ENCODE results near the gene RHOA.
A peak's percentile ranks its signal among the peaks of the same experiment; 100 is the strongest.

RHOA gene

GRCh38 chr3:49411968-49412631 lies at the start of gene RHOA, which contains the start of gene TCTA:
Gene RHOA (minus strand): TSS chr3:49411976. CDS start chr3:49375589, 36,387 bp downstream.
Gene TCTA (plus strand): TSS chr3:49412423. CDS start chr3:49412427, 4 bp downstream.
- DNase-seq: peak; percentile 98

- no peak for DNase-seq
These were observed 49.2 kb upstream of the RHOA start for GRCh38 chr3:49460956-49461355.

GRCh38 chr3:49460188-49460890 lies 48.6 kb upstream of the RHOA start:
- no peak for DNase-seq

GRCh38 chr3:49456466-49456865 lies 44.7 kb upstream of the RHOA start:
- DNase-seq: no peak

GRCh38 chr3:49454898-49455681 lies 43.3 kb upstream of the RHOA start:
- no peak for DNase-seq

- no peak for DNase-seq
These were observed 42.7 kb upstream of the RHOA start for GRCh38 chr3:49454458-49454857.

GRCh38 chr3:49453621-49454020 lies 41.8 kb upstream of the RHOA start:
- DNase-seq: no peak

GRCh38 chr3:49445391-49445790 lies 33.6 kb upstream of the RHOA start:
- DNase-seq: no peak

GRCh38 chr3:49434731-49435130 lies 23.0 kb upstream of the RHOA start:
- DNase-seq: no peak

GRCh38 chr3:49428752-49429080 lies 16.9 kb upstream of the RHOA start:
- DNase-seq: no peak

GRCh38 chr3:49427586-49427985 lies 15.8 kb upstream of the RHOA start:
- DNase-seq: no peak

- DNase-seq: no peak
These were observed 13.0 kb upstream of the RHOA start for GRCh38 chr3:49424816-49425215.

- no peak for DNase-seq
These were observed 10.8 kb upstream of the RHOA start, which contains the start of gene AMT for GRCh38 chr3:49422379-49423248. Gene AMT (minus strand): TSS chr3:49422473. CDS start chr3:49422450, 23 bp downstream.

- DNase-seq: no peak
These were observed 10.2 kb upstream of the RHOA start for GRCh38 chr3:49421890-49422378.

- DNase-seq: no peak
These were observed 5.8 kb upstream of the RHOA start for GRCh38 chr3:49417516-49418120.

- DNase-seq: no peak
These were observed 5.1 kb upstream of the RHOA start for GRCh38 chr3:49416867-49417266.

GRCh38 chr3:49415931-49416601 lies 4.3 kb upstream of the RHOA start:
- DNase-seq: peak; percentile 40

- DNase-seq: no peak
These were observed 3.0 kb upstream of the RHOA start for GRCh38 chr3:49414753-49415152.

GRCh38 chr3:49413338-49413734 lies 1.6 kb upstream of the RHOA start:
- DNase-seq: no peak

GRCh38 chr3:49412632-49413337 lies 1.0 kb upstream of the RHOA start:
- DNase-seq: no peak

GRCh38 chr3:49411535-49411967 lies 225 bp downstream of the RHOA start:
- no peak for DNase-seq

All from KG1 (cell line).